Activated T-helper 1 cell treated with anti-CD3 and anti-CD28 coated beads, Interleukin-2, amount 50 U/mL, for 16 hours (primary cell): ENCODE results near the gene RBPJ.

Experiments
- DNase-seq, 2 donors: peaks; one replicate each; pipeline ENCODE4 v3.0.0-alpha.2; 2020; ENCODE audit warnings: low read depth in 1 of 2, low spot score in 1 of 2

The RBPJ gene

DNA sequence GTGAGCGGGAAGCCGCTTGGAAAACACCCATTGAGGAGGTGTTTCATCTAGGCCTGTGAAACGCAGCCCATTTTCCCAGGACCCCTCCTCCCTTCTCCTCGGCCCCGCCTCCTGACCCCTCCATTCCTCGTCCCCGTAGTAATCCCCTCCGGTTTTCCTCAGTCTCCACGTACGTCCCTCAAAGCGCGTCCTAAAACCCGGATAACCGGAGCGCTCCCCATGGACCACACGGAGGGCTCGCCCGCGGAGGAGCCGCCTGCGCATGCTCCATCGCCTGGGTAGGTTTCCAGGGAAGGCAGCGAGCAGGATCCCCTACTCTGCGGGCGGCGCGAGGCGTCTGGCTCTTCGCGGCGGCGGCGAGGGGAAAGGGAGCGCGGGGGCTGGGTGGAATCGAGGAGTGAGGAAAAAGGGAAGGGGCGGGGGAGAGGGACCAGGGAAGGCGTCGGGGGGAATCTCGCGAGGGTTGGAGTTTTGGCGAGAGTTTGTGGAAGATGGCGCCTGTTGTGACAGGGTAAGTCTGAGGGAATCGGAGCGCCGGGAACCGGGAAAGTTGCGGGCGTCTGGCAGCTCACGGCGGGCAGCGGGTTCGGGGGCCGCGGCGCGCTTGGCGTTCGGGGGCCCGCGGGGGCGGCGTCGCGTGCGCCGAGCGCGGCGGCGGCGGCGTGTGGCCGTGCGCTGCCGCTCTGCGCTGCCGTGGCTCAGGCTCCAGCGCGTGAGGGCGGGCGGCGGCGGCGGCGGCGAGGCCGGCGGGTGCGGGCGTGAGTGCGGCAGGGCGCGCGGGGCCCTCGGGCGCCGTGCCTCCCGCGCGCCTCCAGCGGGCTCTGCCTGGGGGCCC lies at the start of gene RBPJ:
Gene RBPJ (plus strand): TSS at position 477 of the 835 bp plus-strand sequence. CDS start 15 bp downstream, at position 492.
- peak; percentile 65 to 70 for DNase-seq

DNA sequence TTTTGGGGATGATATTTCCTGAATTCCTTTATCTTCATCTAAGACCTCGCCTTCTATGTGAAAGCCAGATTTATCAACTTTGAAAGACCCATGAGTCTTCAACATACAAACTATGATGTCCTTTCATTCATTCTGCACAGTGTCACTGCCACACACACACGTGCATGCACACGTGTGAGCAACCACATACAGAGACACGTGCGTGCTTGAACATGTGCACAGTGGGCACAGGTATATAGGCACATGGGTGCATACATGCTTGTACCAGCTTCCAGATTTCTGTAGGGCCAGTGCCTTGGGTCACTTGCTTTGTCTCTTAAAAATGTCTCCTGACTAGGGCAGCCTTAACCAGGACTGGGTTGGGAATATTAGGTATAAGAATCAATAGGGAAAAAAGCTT lies 49.1 kb upstream of the RBPJ start:
- DNase-seq: no peak

DNA sequence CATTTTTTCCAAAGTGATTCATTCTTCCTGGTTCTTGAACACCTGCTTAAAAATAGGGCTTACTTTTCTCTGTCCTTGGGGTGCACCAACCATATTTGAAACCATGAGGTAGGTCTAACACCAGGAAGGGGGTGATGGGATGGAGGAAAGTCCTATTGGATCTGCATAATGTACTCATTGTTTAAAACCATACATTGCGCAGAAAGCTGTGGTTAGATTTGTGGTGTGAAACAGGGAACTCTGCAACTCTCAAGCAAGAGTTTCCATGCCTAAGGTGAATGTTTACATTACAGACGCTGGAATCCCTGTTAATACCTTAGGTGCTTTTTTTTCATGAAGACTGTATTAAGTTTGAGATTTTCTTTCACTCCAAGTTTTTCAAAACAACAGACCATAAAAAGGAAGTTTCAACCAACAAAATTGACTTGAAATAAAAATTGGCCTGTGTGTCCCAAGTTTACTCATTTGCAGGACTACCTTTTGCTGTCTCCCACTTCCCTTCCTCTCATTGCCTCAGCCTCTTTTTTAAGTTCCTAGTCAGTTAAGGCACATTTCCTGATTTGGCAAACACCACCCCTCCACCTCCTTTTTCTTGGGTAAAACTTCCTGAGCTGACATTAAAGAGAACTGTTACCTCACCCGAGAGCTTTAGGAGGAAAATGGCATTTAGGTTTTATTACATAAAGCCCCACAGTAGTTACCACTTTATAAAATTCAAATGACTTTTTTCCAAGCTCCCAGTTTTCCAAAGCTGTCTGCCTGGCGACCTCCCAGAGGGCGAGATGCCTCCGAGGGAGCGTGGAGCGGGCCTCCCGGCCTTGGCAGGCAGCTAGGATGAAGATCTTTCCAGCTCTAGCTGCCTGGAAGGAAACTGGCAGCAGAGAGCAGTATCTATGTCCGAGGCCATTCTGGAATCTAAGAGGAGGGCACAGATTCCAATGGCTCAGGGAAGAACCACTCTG lies 47.9 kb upstream of the RBPJ start:
- no peak for DNase-seq

DNA sequence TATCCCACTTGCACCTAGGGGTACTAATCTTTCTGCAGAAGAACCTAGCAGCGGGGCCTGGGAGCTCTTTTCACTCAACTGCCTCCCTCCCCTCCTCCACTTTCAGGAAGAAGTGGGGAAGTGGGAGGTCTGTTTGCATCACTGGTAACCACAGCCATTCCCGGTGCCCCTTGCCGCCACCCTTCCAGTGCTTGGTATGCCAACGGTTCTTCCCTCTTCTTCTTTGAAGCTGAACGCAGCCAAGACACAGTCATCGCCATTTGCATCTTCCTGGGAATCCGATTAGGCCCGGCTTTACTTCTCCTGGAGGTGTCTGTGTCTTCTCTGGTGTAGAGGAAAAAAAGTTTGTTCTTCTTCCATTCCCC lies 47.2 kb upstream of the RBPJ start:
- DNase-seq: no peak

DNA sequence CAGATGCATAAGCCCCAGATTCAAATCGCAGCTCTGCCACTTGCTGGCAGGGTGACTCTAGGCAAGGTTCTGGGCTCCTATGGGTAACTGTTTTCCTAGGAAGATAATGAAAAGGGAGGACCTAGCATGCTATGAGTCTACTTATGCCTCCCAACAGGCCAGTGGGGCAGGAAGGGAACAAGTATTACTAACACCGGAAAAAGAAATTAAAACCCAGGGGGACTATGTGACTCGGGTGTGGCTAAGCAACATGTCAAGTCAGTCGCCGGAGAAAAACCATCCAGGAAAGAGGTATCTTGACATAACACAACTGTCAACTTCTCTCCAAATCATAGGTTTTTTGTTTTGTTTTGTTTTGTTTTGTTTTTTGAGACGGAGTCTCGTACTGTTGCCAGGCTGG lies 45.5 kb upstream of the RBPJ start:
- DNase-seq: no peak

DNA sequence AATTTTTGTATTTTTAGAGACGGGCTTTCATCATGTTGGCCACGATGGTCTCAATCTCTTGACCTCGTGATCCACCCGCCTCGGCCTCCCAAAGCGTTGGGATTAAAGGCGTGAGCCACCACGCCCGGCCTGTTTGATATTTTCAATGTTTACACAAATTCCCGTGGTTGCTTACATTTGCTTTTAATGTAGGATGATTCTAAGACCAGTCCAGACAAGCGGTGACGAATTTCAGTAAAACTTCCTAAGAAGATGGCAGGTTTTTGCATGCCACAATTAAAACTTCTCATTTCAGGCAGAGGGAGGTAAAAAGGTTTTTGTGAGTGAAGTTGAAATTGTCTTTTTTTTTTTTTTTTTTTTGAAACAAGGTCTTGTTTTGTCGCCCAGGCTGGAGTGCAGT lies 41.4 kb upstream of the RBPJ start:
- no peak for DNase-seq

DNA sequence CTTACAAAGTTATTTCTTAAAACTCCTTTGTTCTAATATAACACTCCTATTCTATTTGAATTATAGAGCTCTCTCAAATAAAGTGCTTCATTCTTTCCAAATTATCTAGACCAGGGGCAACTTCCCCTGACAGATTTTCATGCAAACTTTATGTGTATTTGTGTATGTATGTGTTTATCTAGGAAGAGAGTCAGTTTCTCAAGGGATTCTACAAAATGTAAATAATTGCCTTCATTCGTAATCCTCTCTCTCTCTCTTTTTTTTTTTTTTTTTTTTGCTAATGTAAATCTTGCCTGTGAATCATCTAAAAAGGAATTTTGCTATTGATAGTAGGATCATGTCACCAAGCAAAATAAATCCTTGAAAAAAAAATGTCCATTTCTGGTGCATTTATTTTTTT lies 38.9 kb upstream of the RBPJ start:
- no peak for DNase-seq

DNA sequence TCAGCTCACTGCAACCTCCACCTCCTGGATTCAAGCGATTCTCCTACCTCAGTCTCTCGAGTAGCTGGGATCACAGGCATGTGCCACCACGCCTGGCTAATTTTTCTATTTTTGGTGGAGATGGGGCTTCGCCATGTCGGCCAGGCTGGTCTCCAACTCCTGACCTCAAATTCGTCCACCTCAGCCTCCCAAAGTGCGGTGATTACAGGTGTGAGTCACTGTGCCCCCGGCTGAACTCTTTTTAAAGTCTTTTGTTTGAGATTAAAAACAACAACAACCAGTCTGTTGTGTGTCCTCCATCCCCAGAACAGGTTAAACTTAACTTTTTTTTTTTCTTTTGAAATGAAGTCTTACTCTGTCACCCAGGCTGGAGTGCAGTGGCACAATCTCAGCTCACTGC lies 36.3 kb upstream of the RBPJ start:
- no peak for DNase-seq

DNA sequence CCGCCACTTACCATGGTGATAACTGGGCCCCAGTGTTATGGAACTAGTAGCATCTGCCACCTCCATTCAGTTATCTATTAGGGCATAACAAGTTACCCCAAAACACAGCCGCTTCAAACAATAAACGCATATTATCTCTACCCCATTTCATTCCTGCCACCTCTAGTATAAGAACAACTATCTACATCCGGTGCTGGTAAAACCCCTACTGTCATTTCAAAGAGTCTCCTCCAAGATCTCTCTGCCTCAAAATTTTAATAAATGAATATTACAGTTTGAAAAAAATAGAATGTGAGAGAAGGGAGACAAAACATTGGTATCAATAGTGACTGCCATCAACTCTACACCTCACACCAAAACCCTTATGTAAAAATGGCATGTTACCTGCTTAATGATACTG lies 35.5 kb upstream of the RBPJ start:
- no peak for DNase-seq

DNA sequence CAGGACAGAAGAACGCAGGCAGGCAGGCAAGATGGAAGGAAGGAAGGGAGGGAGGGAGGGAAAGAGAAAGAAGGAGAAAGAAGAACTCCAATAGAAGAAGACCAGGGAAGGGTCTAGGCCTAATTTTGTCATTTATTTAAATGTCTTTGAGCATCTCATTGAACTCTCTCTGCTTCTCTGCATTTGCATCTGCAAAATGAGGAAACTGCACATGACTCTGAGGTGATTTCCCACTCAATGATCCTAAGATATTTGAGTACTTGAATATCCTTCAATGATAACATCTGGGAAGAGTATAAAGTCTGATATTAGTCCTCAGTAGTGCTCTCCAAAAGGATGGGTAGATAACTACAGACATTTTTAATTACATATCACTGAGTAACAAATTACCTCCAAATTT lies 33.1 kb upstream of the RBPJ start:
- DNase-seq: no peak

DNA sequence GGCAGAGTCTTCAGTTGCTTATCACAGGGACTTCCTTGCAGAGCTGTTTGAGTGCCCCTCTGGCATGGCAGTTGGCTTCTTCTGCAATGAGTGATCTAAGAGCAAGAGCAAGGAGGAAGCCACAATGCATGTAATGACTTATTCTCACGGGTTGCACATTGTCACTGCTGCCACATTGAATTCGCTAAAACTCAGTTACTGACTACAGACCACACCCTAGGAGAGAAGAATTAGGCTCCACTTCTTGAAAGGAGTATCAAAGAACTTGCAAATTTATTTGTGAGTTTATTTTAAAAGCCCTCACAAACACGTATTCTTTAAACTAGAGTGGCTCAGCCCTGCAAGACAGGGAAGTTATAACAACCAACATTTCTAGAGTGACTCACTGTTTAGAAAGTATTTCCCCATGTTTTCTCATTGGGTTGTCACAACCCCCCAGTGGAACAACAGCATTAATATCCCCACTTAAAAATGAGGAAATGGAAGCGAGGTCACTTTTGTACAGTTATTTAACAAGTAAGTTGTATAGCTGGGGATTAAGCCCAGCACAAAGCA lies 32.4 kb upstream of the RBPJ start:
- DNase-seq: no peak

DNA sequence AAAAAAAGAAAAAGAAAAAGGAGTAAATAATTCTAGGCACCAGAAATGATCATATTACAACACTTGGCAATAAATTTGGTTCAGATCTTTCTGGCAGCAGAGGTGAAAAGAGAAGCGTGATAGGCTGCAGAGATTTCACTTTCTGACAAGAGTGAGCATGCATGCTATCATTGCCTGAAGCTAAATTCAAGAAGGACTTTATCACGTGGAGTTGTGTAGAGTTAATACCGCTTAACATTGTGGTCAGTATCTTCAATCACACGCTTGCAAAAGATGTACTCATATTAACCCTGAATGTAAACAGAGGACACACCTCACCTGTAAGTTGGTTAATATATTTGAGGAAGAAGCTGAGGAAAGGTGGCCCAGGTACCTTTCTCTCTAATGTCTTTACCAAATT lies 31.4 kb upstream of the RBPJ start:
- no peak for DNase-seq

DNA sequence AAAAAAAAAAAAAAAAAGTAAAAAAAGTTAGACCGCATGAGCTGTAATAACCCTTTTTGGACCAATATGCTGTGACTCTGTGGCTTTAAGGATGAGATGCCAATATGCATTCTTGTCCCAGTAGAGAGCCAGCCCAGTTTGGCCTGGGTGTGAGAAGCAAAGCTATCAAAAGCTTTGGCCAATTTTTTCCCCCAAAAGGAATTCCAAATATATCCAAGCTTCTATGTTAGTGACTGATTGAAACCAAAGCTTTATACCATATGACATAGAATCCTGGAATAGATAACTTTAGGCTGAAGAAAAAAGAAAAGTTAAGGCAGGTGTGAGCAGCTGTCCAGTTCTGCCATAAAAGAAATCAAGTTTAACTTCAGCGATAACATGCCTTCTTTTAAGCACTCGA lies 30.5 kb upstream of the RBPJ start:
- no peak for DNase-seq

DNA sequence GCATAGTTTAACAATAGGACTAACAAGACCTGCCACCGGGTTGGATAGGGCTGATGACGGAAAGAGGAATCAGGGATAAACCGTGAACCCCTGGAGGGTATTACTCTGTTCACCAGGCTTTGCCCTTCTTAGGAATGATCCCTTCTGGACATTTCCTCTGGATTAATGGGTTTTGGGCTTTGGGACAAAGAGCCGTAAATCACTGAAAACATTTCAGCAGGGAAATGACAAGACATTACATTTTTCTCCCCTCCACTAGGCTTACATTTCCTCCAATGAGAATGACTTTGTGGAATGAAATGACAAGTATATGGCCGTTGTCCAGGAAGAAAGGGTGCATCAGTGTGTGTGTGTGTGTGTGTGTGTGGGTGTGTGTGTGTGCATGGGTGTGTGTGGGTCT lies 25.9 kb upstream of the RBPJ start:
- DNase-seq: no peak

DNA sequence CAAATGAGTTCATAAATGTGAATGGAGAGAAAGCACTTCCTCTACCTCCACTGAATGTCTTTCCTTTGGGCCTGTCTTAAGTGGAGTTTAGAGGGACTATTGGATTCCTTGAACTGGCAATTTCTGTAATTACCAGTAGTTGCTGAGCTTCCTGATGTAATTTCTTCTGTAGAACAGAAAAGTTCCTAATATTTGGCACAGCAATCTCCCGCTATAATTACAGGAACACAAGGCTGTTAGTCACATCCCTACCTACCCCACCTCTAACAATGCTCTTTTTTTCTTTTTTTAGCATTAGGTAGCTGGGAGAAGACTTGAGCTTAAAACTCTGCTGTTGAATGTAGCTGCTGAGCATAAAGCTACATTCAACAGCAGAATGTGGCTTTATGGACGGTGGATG lies 24.8 kb upstream of the RBPJ start:
- no peak for DNase-seq

DNA sequence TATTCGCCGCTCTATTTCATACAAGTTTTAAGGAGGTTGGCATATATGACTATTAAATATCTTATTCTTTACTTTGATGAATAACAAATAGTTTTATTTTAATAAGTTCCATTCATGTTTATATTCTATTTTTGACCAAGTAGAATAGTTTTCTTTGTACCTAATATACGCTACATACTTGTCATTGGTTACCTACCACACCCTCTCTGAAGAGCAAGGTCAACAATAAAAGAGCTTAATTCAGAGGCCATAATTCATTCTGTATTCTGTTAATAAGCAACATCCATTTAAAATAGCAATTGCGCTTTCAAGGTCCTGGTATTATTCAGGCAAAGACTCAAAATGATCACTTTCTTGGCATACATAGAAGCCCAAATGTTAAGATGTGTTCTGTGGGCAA lies 24.3 kb upstream of the RBPJ start:
- no peak for DNase-seq

DNA sequence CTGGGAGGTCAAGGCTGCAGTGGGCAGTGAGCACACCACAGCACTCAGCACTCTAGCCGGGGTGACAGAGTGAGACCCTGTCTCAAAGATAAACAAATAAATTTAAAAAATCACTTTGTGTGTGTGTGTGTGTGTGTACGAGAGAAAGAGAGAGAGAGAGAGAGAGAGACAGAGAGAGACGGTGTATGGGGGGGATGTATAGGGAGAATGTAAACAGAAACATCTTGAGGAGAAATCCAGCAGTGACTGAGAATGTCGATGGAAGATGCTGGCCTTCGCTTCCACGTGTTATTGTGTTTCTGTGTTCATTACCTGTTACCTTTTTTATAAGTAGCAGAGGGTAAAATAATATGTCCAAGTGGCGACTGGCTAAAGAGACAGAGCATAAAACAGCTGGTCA lies 23.6 kb upstream of the RBPJ start:
- DNase-seq: no peak

DNA sequence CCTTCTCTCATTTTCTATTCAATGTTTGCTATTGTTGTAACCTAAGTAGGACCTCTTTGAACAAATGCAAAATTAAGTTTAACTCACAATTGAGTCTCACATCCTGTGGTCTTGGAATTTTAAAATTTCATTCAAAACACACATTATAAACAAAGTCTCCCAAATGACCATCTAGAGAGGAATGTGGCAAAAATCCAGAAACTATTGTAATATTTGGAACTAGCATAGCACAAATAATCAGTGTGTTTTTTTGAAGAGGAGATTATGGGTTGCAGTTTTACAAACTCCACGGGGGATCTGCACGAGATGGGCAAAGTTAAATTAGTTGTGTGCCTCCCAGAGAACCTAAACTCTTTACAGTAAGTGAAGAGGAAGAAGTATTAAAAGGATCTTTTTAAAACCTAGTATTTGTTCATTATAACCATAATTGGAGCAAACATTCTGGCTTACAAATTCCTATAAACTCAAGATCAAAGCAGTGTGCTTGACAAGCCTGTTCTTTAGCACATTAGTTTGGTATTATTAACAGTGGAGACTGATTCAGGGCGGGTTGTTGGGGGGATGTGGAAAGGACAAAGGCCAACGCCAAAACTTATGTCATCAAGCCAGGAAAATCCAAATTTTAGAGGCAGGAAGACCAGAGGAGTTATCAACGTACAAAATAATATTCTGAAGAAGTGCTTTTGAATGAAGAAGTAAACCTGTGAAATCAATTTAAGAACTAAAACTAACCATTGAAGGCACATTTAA lies 22.4 kb upstream of the RBPJ start:
- DNase-seq: no peak

DNA sequence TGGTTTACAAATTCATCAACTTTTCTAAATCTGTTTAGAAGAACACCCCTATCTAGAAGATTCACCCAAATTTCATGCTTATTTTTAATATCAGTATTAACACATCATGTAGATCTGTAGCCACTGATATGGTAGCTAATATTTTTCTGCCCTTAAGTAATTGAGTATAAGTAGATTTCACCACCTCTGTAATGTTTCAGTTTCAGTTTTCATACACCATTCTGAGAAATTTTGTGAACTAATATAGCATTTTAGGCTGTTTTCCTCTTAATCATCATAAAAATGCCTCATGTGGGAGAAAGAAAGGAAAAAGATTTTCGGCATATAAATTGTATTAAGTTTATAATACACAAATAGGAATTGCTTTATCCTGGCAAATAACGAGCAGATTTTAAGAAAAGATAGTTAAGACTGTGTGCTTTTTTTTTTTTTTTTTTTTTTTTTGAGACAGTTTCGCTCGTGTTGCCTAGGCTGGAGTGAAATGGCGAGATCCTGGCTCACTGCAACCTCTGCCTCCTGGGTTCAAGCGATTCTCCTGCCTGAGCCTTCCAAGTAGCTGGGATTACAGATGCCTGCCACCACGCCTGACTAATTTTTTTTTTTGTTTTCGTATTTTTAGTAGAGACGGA lies 21.4 kb upstream of the RBPJ start:
- no peak for DNase-seq

DNA sequence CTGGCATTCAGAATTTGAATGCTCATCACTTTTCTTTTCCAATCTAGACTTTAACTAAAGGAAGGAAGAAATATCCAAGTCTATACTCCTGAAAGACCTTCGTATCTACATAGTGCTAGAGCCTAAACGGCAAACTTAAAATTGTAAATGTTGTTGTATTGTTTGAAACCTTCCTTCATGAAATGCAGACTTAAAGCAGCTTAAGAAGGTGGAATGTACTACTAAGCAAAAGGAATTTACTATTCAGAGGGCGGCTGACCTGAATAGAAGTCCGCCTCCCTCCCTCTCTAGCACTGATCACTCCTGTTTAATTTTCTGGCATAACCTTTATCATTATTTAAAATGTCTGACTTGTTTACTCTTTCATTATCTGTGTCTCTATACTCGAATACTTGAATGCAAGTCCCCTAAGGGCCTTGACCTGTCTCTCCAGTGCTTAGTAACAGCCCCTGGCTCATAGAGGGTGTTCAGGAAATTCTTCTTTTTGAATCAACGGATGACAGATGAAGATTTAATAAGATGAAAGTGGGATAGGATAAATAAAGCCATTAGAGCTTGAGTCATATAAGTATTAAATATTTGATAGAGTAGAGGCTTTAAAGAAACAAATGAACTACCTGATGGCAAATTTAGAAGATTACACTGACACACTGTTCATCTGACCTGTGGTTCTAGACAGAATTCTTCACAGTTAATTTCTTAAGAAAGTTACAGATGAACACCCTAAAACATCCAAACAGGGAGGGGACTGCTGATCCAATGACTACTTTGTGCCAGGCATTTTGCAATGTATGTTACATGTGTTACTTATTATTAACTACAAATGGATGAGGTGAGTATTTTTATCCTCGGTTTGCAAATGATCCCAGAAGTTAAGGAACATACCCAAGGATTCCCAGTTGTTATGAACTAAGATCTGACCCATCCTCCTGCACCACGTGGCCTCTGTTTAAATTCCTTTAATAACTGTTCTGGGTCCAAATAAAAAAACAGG lies 20.2 kb upstream of the RBPJ start:
- no peak for DNase-seq
